GM12801 (cell line): ENCODE measurements around the gene RFX3.

Experiments used
- CTCF ChIP-seq: IDR thresholded peaks from one replicate; pipeline ENCODE4 v1.5.1; 2011; ENCODE audit warnings: control low read depth; ENCODE audit not compliant: insufficient read length; ENCODE audit errors: extremely low read depth

The RFX3 gene

GRCh38 chr9:3292311-3292710 is 233.5 kb downstream of the RFX3 start:
- no peak for TF ChIP-seq CTCF

DNA sequence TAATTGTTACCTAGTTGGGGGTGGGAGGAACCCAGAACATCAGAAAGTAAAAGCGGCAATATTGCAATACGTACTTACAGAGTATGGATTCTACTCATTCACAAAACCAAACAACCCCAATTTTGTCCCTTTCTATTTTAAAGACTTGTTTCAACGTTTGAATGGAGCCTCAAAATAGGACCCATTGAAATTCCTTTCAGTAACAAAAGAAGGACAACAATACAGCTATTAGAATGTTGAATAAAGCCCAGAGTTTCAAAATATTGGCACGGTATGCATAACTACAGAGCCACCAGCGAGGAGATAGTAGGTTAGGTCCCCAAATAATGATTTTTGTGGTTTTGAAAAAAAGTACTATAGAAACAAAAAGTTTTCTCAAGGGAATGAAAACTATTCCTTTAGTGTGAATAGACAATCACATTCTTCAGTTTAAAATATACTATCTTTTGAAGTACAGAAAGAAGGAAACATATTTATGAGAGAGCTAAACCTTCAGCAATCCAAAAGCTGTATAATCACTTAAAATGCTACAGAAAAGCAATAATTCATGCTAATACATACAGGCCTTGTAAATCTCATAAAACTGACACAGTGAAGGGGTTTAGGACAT is 235.5 kb downstream of the RFX3 start:
- TF ChIP-seq CTCF, result no peak

DNA sequence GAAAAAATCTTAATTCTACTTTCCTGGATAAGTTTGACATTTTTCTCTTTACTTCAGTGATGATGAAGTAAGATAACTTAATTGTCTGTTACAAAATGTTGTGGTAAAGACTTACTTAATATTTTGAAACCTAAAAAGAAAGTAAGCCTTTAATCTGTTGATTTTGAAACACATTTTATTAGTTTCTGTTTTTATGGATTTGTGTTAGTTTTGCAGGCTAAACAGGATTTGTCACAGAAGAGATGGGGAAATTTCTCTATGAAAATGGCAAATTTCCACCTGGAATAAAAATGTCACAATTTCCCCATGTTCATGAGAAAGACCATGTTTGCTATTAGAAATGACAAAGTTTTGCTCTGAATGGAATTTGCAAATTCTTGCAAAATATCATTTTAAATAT is 237.1 kb downstream of the RFX3 start:
- no peak for TF ChIP-seq CTCF

DNA sequence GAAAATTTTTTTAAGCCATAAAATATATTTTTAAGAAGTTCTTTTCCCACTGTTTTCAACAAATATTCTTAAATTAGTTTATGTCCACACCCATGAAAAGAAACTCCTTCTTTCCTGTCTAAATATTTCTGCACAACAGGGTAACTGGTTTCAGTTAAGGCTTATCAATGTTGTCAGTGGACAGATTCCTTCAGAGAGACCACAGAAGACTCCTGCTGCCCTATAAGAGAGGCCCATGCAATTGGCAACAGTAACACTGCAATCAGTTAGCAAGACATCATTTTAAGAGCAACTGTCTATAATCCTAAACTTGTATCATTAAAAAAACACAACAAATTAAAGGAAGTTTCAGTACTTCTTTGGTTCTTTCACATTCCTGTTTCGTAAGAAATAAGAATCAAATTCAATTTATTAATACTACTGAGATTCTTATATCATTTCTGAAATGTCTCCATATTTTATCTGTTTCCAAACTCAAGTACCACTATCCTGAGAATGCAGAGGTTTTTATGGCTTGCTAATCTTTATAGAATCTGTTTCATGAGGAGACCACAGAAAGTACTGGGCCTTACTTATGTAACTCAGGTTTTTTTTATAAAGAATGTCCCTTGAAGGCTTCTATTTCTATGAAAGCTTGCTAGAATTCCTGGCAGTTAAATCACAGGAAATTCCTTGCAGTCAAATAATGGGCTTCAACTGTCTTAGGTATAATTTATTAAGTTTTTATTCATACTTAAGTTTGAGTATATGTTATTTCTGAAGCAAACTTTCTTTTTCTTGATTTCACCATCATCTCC is 240.2 kb downstream of the RFX3 start:
- TF ChIP-seq CTCF, result no peak

GRCh38 chr9:3282365-3282764 is 243.4 kb downstream of the RFX3 start:
- TF ChIP-seq CTCF, result no peak

- TF ChIP-seq CTCF, result no peak
Measured at GRCh38 chr9:3281399-3281798, 244.4 kb downstream of the RFX3 start.

DNA sequence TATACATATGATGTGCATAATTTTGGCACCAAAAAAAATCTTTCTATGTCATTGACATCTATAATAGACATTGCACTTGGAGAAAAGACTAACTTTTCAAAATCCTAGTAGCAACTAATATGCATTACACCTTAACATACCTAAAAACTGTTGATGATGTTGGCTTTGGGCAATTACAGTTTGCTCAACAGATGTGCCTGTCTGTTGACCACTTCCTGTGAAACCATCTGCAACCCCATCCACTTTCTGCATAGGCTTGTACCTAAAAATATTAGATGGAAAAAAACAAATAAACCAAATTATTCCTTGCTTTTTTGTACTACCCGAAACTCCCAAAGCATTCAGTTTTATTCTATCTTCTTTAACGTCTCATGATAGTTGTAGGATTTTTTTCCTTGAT is 248.6 kb downstream of the RFX3 start:
- TF ChIP-seq CTCF, result no peak
